ENCODE data around the gene CCR9. TPM values are rescaled to one million over a fixed set of nuclear protein-coding genes. Genes with fewer than 3 reads are reported as not detected.
A peak's percentile ranks its signal among the peaks of the same experiment; 100 is the strongest.

Gene CCR9
- total RNA-seq, 1 experiment from 2014 or later, result not detected

GRCh38 chr3:45907769-45908705, 21.7 kb downstream of the CCR9 start:
- peak; percentile 34 for DNase-seq (ENCODE audit: low read depth)

GRCh38 chr3:45908761-45909160, 22.4 kb downstream of the CCR9 start:
- DNase-seq (ENCODE audit: low read depth), result no peak

GRCh38 chr3:45909542-45909941, 23.2 kb downstream of the CCR9 start:
- DNase-seq (ENCODE audit: low read depth), result no peak

GRCh38 chr3:45910892-45911291, 24.5 kb downstream of the CCR9 start:
- DNase-seq (ENCODE audit: low read depth), result no peak

- DNase-seq (ENCODE audit: low read depth), result no peak
Observed at GRCh38 chr3:45911511-45912226, 25.3 kb downstream of the CCR9 start.

GRCh38 chr3:45912435-45912834, 26.1 kb downstream of the CCR9 start:
- no peak for DNase-seq (ENCODE audit: low read depth)

GRCh38 chr3:45914362-45915058, 28.2 kb downstream of the CCR9 start:
- DNase-seq (ENCODE audit: low read depth), result no peak

GRCh38 chr3:45915059-45915439, 28.7 kb downstream of the CCR9 start:
- no peak for DNase-seq (ENCODE audit: low read depth)

GRCh38 chr3:45915518-45916231, 29.3 kb downstream of the CCR9 start:
- peak; percentile 92 for DNase-seq (ENCODE audit: low read depth)

- no peak for DNase-seq (ENCODE audit: low read depth)
Observed at GRCh38 chr3:45917146-45917898, 31.0 kb downstream of the CCR9 start.

GRCh38 chr3:45921158-45922038, 35.1 kb downstream of the CCR9 start:
- no peak for DNase-seq (ENCODE audit: low read depth)

- no peak for DNase-seq (ENCODE audit: low read depth)
Observed at GRCh38 chr3:45922039-45922326, 35.6 kb downstream of the CCR9 start.

- no peak for DNase-seq (ENCODE audit: low read depth)
Observed at GRCh38 chr3:45922950-45923590, 36.7 kb downstream of the CCR9 start.

- peak; percentile 66 for DNase-seq (ENCODE audit: low read depth)
Observed at GRCh38 chr3:45923755-45924154, 37.4 kb downstream of the CCR9 start.

- peak; percentile 58 for DNase-seq (ENCODE audit: low read depth)
Observed at GRCh38 chr3:45927881-45928280, 41.5 kb downstream of the CCR9 start.

- peak; percentile 42 for DNase-seq (ENCODE audit: low read depth)
Observed at GRCh38 chr3:45929042-45929679, 42.8 kb downstream of the CCR9 start.

- no peak for DNase-seq (ENCODE audit: low read depth)
Observed at GRCh38 chr3:45931496-45931895, 45.2 kb downstream of the CCR9 start.

GRCh38 chr3:45932112-45932511, 45.8 kb downstream of the CCR9 start:
- DNase-seq (ENCODE audit: low read depth), result no peak

- no peak for DNase-seq (ENCODE audit: low read depth)
Observed at GRCh38 chr3:45933591-45933990, 47.2 kb downstream of the CCR9 start.
